A549 (cell line): ENCODE data around the gene SHLD2. TPM values are rescaled to one million over a fixed set of nuclear protein-coding genes. Genes with fewer than 3 reads are reported as not detected.

Source experiments
- ATAC-seq, 2 experiments: fragments of 200-7000 bp in 1 of 2; fragments of >200 bp in 1 of 2; cut with Nextera tagmentation in 1 of 2; cut with Tn5 transposase in 1 of 2; 3 replicates each; pipeline versions ENCODE4 v1.8.0 to v1.9.1; 2018 to 2020; ENCODE audit warnings: mild to moderate bottlenecking in 1 of 2, moderate library complexity in 1 of 2
- CTCF ChIA-PET: fragments of 300-600 bp; sonication (Branson Sonifier 250); formaldehyde crosslinking; extraction: SDS; loops from one replicate; lab custom pipeline; 2021; ENCODE audit warnings: antibody characterized with exemption, inconsistent platforms; lab: Yijun Ruan, JAX
- POLR2A ChIA-PET: fragments of 350-600 bp; formaldehyde crosslinking; extraction: SDS; loops from one replicate; lab custom pipeline; 2021; ENCODE audit warnings: antibody characterized with exemption, inconsistent platforms; lab: Yijun Ruan, JAX
- DNase-seq, 2 experiments: peaks; one replicate each; pipeline versions ENCODE4 v3.0.0 to v3.0.0-alpha.2; 2011 to 2016; ENCODE audit warnings: low read depth in 1 of 2, low spot score in 1 of 2
- FAIRE-seq: peaks from 2 replicates; lab custom pipeline; 2011; peaks lifted over from hg19 to GRCh38; lab: Jason Lieb, UNC
- H3K27ac ChIP-seq, 2 experiments: fragments of >200 bp; sonication (Bioruptor Twin); formaldehyde crosslinking; 3 replicates each; pipeline ENCODE4 v1.5.1; 2016 to 2017
- H3K4me1 ChIP-seq: fragments of >200 bp; sonication (Bioruptor Twin); formaldehyde crosslinking; 3 replicates; pipeline ENCODE4 v1.6.1; 2016
- H3K4me2 ChIP-seq: fragments of >200 bp; sonication (Bioruptor Twin); formaldehyde crosslinking; 3 replicates; pipeline ENCODE4 v1.6.1; 2016
- H3K4me3 ChIP-seq: fragments of >200 bp; sonication (Bioruptor Twin); formaldehyde crosslinking; 3 replicates; pipeline ENCODE4 v1.5.1; 2016
- H3K9me3 ChIP-seq: fragments of >200 bp; sonication (Bioruptor Twin); formaldehyde crosslinking; 3 replicates; pipeline ENCODE4 v1.6.1; 2016
- BHLHE40 ChIP-seq: IDR thresholded peaks from 2 replicates; pipeline ENCODE4 v1.6.1; 2012; ENCODE audit warnings: low read depth, low read length, inconsistent platforms
- CBX8 ChIP-seq: fragments of 200-600 bp; sonication (generic); IDR thresholded peaks from 2 replicates; pipeline ENCODE4 v1.6.1; 2016
- CEBPB ChIP-seq, 2 experiments: fragments of >200 bp in 1 of 2; sonication (Bioruptor Twin) in 1 of 2; formaldehyde crosslinking in 1 of 2; IDR thresholded peaks; 2 replicates each; pipeline ENCODE4 v1.6.1; 2012 to 2016
- CHD2 ChIP-seq: fragments of 150-350 bp; IDR thresholded peaks from 2 replicates; pipeline ENCODE4 v1.6.1; 2014; ENCODE audit warnings: low read length; ENCODE audit not compliant: partially characterized antibody
- CTCF ChIP-seq: fragments of >200 bp; sonication (Bioruptor Twin); formaldehyde crosslinking; IDR thresholded peaks from 3 replicates; pipeline ENCODE4 v1.5.1; 2016
- EHMT2 ChIP-seq: fragments of 200-600 bp; sonication (generic); IDR thresholded peaks from 2 replicates; pipeline ENCODE4 v1.6.1; 2016; ENCODE audit warnings: antibody characterized with exemption, low read depth, mild to moderate bottlenecking, moderate library complexity
- EP300 ChIP-seq, 2 experiments: fragments of >200 bp; sonication (Bioruptor Twin); formaldehyde crosslinking; IDR thresholded peaks; 2 replicates in 1 of 2; 3 replicates in 1 of 2; pipeline ENCODE4 v1.6.1; 2016 to 2017
- FOXS1 ChIP-seq: fragments of 250-450 bp; sonication (Bioruptor Pico); IDR thresholded peaks from 2 replicates; pipeline ENCODE4 v1.5.0; 2020; ENCODE audit warnings: mild to moderate bottlenecking, moderate library complexity
- GATA3 ChIP-seq: IDR thresholded peaks from 2 replicates; pipeline ENCODE4 v1.6.1; 2012; ENCODE audit warnings: borderline replicate concordance
- HOXA7 ChIP-seq: fragments of 250-450 bp; sonication (Bioruptor Pico); IDR thresholded peaks from 2 replicates; pipeline ENCODE4 v1.5.0; 2020; ENCODE audit warnings: mild to moderate bottlenecking, moderate library complexity
- HOXB13 ChIP-seq: fragments of 250-450 bp; sonication (Bioruptor Pico); IDR thresholded peaks from 2 replicates; pipeline ENCODE4 v1.5.0; 2020; ENCODE audit warnings: low read depth, mild to moderate bottlenecking, moderate library complexity
- JUN ChIP-seq, 2 experiments: fragments of >200 bp; sonication (Bioruptor Twin); formaldehyde crosslinking; IDR thresholded peaks; 2 replicates in 1 of 2; 3 replicates in 1 of 2; pipeline ENCODE4 v1.6.1; 2016 to 2017
- MAZ ChIP-seq: fragments of 150-350 bp; IDR thresholded peaks from 2 replicates; pipeline ENCODE4 v1.6.1; 2014; ENCODE audit warnings: antibody characterized with exemption, low read depth, low read length, borderline replicate concordance
- MYC ChIP-seq: IDR thresholded peaks from 2 replicates; pipeline ENCODE4 v1.6.1; 2012; ENCODE audit warnings: mild to moderate bottlenecking, inconsistent platforms, low read length, improper control_type of control experiment, borderline replicate concordance
- NPAS2 ChIP-seq: fragments of 250-450 bp; sonication (Bioruptor Pico); IDR thresholded peaks from 2 replicates; pipeline ENCODE4 v1.8.0; 2022; ENCODE audit warnings: mild to moderate bottlenecking, moderate library complexity, borderline replicate concordance
- NR3C1 ChIP-seq: fragments of >200 bp; sonication (Bioruptor Twin); formaldehyde crosslinking; IDR thresholded peaks from 3 replicates; pipeline ENCODE4 v1.6.1; 2017
- PHF8 ChIP-seq: fragments of 200-600 bp; sonication (generic); IDR thresholded peaks from 2 replicates; pipeline ENCODE4 v1.6.1; 2016; ENCODE audit warnings: low read depth, mild to moderate bottlenecking, antibody characterized with exemption, moderate library complexity, borderline replicate concordance
- POLR2A ChIP-seq: IDR thresholded peaks from 2 replicates; pipeline ENCODE4 v1.6.1; 2012; ENCODE audit warnings: mild to moderate bottlenecking, low read length
- POLR2AphosphoS2 ChIP-seq: conservative IDR thresholded peaks from 2 replicates; pipeline ENCODE4 v1.6.1; 2012; ENCODE audit warnings: low read length, improper control_type of control experiment, inconsistent platforms
- RARB ChIP-seq: fragments of 250-450 bp; sonication (Bioruptor Pico); IDR thresholded peaks from 2 replicates; pipeline ENCODE4 v1.8.0; 2021; ENCODE audit warnings: mild to moderate bottlenecking, moderate library complexity
- RCOR1 ChIP-seq: fragments of 150-350 bp; IDR thresholded peaks from 2 replicates; pipeline ENCODE4 v1.6.1; 2014; ENCODE audit warnings: antibody characterized with exemption, low read length, low read depth
- RFX5 ChIP-seq: fragments of 450-650 bp; IDR thresholded peaks from 2 replicates; pipeline ENCODE4 v1.7.1; 2014; ENCODE audit warnings: antibody characterized with exemption, mild to moderate bottlenecking, moderate library complexity
- SREBF2 ChIP-seq: fragments of 450-650 bp; IDR thresholded peaks from 2 replicates; pipeline ENCODE4 v1.6.1; 2014; ENCODE audit warnings: mild to moderate bottlenecking, moderate library complexity
- TP53 ChIP-seq: fragments of 250-450 bp; sonication (Bioruptor Pico); IDR thresholded peaks from 2 replicates; pipeline ENCODE4 v1.5.0; 2021; ENCODE audit warnings: mild to moderate bottlenecking, moderate library complexity
- ZFP36 ChIP-seq: fragments of 450-650 bp; IDR thresholded peaks from 2 replicates; pipeline ENCODE4 v1.6.1; 2014; ENCODE audit warnings: borderline replicate concordance; ENCODE audit not compliant: partially characterized antibody
- ZSCAN20 ChIP-seq: fragments of 250-450 bp; sonication (Bioruptor Pico); IDR thresholded peaks from 2 replicates; pipeline ENCODE4 v1.8.0; 2022; ENCODE audit warnings: mild to moderate bottlenecking, moderate library complexity
- WGBS: methylation state at CpG from one replicate; pipeline ENCODE4 v1.1.6; 2017; ENCODE audit errors: missing lambda C conversion rate; 5-methylcytosine and 5-hydroxymethylcytosine counted together
- polyA plus RNA-seq, 4 experiments: library from polyadenylated mRNA; depleted of rRNA in 3 of 4; stranded (reverse); fragments of >200 nt; fragmentation: RNase III in 1 of 4; extraction: RNeasy Plus Mini Kit Qiagen cat#74134 plus additional on column Dnase treatment in 1 of 4; gene quantifications; 2 replicates in 3 of 4; 3 replicates in 1 of 4; pipeline ENCODE4 v1.2.3, GENCODE V29; 2011 to 2017

The SHLD2 gene
- polyA plus RNA-seq, 2 of the 4 experiments (the other 2 are of a cell fraction), result 22.9 to 45.4 TPM

- no peaks in the 10 kb centered on the region for H3K4me1 ChIP-seq
- ChIA-PET CTCF (interaction anchor here (2.5 kb wide), 1 partner anchor 8 kb away, joined by 7 read pairs; no protein-coding TSS in a partner anchor), POLR2A (no interaction called here)
- no peaks in the 10 kb centered on the region for H3K9me3 ChIP-seq
- TF ChIP-seq SREBF2 (no peak), CTCF (no peak), JUN (IDR thresholded peaks at IDR 0.05) (no peak)
- no peak overlapping the region for H3K4me3 ChIP-seq
- FAIRE-seq (no peak), DNase-seq (no peak), ATAC-seq (no peak)
- H3K4me2 ChIP-seq, result no peak overlapping the region
- 87% methylated on average over 6 of the region's 6 CpGs for WGBS
- no peak overlapping the region for H3K27ac ChIP-seq
Observed at GRCh38 chr10:87045434-87045938, 49.5 kb upstream of the SHLD2 start.

GRCh38 chr10:87053111-87053510 lies 41.9 kb upstream of the SHLD2 start:
- FAIRE-seq, result no peak

GRCh38 chr10:87053577-87054181 lies 41.3 kb upstream of the SHLD2 start:
- FAIRE-seq (no peak), DNase-seq (no peak), ATAC-seq (no peak)
- no peak overlapping the region for H3K4me3 ChIP-seq
- no peaks in the 10 kb centered on the region for H3K9me3 ChIP-seq
- POLR2A ChIA-PET, result no interaction called here
- TF ChIP-seq MAZ (no peak), FOXS1 (CRISPR knock-in tag) (no peak), SREBF2 (no peak), MYC (no peak), BHLHE40 (no peak), NR3C1 (no peak), POLR2A (no peak), GATA3 (no peak), RCOR1 (no peak), RFX5 (no peak), RARB (no peak), PHF8 (no peak), HOXA7 (CRISPR knock-in tag) (no peak), EP300 (IDR thresholded peaks at IDR 0.05) (no peak), POLR2AphosphoS2 (no peak), CBX8 (no peak), EHMT2 (no peak), HOXB13 (CRISPR knock-in tag) (no peak)
- H3K4me1 ChIP-seq, result no peaks in the 10 kb centered on the region
- 96% methylated on average over 7 of the region's 7 CpGs for WGBS
- no peak overlapping the region for H3K27ac ChIP-seq
- CTCF ChIA-PET, result interaction anchor here (0.7 to 2.2 kb wide), 3 partner anchors 9 to 14 kb away, joined by 3 to 7 read pairs (median 3); no protein-coding TSS in a partner anchor
- H3K4me2 ChIP-seq, result no peak overlapping the region

More at GRCh38 chr10:87053111-87053510, 41.9 kb upstream of the SHLD2 start:
- ChIA-PET CTCF (interaction anchor here (2.2 kb wide), 1 partner anchor 8 kb away, joined by 7 read pairs; no protein-coding TSS in a partner anchor), POLR2A (no interaction called here)
- H3K27ac ChIP-seq, result no peak overlapping the region
- H3K4me1 ChIP-seq, result no peaks in the 10 kb centered on the region
- WGBS, result 89% methylated on average over 3 of the region's 3 CpGs
- H3K4me2 ChIP-seq, result no peak overlapping the region
- H3K9me3 ChIP-seq, result no peaks in the 10 kb centered on the region
- TF ChIP-seq NR3C1 (no peak), RCOR1 (no peak), ZSCAN20 (CRISPR knock-in tag) (no peak), CHD2 (no peak), TP53 (CRISPR knock-in tag) (no peak), EP300 (IDR thresholded peaks at IDR 0.05) (no peak), HOXB13 (CRISPR knock-in tag) (no peak), JUN (IDR thresholded peaks at IDR 0.05) (no peak), ZFP36 (no peak), CTCF (no peak), NPAS2 (CRISPR knock-in tag) (no peak), CEBPB (IDR thresholded peaks at IDR 0.05) (no peak), GATA3 (no peak)
- DNase-seq, result no peak
- no peak for ATAC-seq
- no peak overlapping the region for H3K4me3 ChIP-seq
